K562 (cell line): ENCODE data around the gene MATCAP1. TPM values are rescaled to one million over a fixed set of nuclear protein-coding genes. Genes with fewer than 3 reads are reported as not detected.
A peak's percentile ranks its signal among the peaks of the same experiment; 100 is the strongest.

Source experiments
- ATAC-seq: fragments of 200-7000 bp; cut with Tn5 transposase; 3 replicates; pipeline ENCODE4 v1.9.1; 2020; ENCODE audit warnings: moderate library complexity
- BruUV-seq: library from RNA; stranded (reverse); fragments of 400-500 nt; replicated peaks from 2 replicates; lab custom pipeline; 2021; lab: Mats Ljungman, UMichigan
- CTCF ChIA-PET: fragments of 300-600 bp; formaldehyde crosslinking; extraction: SDS; loops from one replicate; lab custom pipeline; 2021; ENCODE audit warnings: low intra/inter-chr PET ratio; lab: Yijun Ruan, JAX
- POLR2A ChIA-PET: fragments of 300-600, 350-650 bp; sonication (Branson Sonifier 250); formaldehyde crosslinking; extraction: SDS; loops from one replicate; lab custom pipeline; 2021; ENCODE audit warnings: antibody characterized with exemption, inconsistent platforms; lab: Yijun Ruan, JAX
- DNase-seq, 4 experiments: peaks; one replicate each; pipeline versions ENCODE4 v3.0.0 to v3.0.0-alpha.2; 2011 to 2018; ENCODE audit warnings: low spot score in 3 of 4, mixed read lengths in 3 of 4; ENCODE audit errors: extremely low read depth in 1 of 4
- FAIRE-seq: peaks from 2 replicates; lab custom pipeline; 2011; peaks lifted over from hg19 to GRCh38; lab: Jason Lieb, UNC
- H2AFZ ChIP-seq: 2 replicates; pipeline ENCODE4 v1.6.0; 2011; ENCODE audit warnings: low read depth, low read length, control low read depth, inconsistent platforms
- H3K27ac ChIP-seq: fragments of 200-600 bp; 3 replicates; pipeline ENCODE4 v1.8.0; 2011; ENCODE audit warnings: low read depth, mild to moderate bottlenecking, control low read depth, inconsistent platforms, low read length, moderate library complexity, mixed read lengths; ENCODE audit errors: extremely low read depth
- H3K27me3 ChIP-seq, 2 experiments: fragments of 300-600 bp in 1 of 2; 2 replicates in 1 of 2; 3 replicates in 1 of 2; pipeline versions ENCODE4 v1.6.0 to v1.8.0; 2011; ENCODE audit warnings: inconsistent platforms in 2 of 2, low read length in 2 of 2, mild to moderate bottlenecking in 1 of 2, mixed read lengths in 1 of 2, moderate library complexity in 1 of 2; ENCODE audit not compliant: control insufficient read depth in 2 of 2, insufficient read depth in 2 of 2
- H3K36me3 ChIP-seq: fragments of 300-600 bp; 3 replicates; pipeline ENCODE4 v1.8.0; 2011; ENCODE audit warnings: mild to moderate bottlenecking, low read length, inconsistent platforms; ENCODE audit not compliant: control insufficient read depth, insufficient read depth
- H3K4me1 ChIP-seq, 2 experiments: fragments of 200-600 bp in 1 of 2; replicated peaks in 1 of 2; 2 replicates in 1 of 2; 3 replicates in 1 of 2; pipeline versions ENCODE4 v1.5.1 to v1.8.0; 2011; ENCODE audit warnings: inconsistent platforms in 2 of 2, low read length in 2 of 2, mild to moderate bottlenecking in 1 of 2, mixed read lengths in 1 of 2, moderate library complexity in 1 of 2; ENCODE audit not compliant: control insufficient read depth in 2 of 2, insufficient read depth in 2 of 2
- H3K4me2 ChIP-seq: 2 replicates; pipeline ENCODE4 v1.6.1; 2011; ENCODE audit warnings: low read length, control low read depth, inconsistent platforms, mixed read lengths; ENCODE audit not compliant: insufficient read depth
- H3K4me3 ChIP-seq: fragments of 200-600 bp; sonication (generic), shearing (Covaris generic); 2 replicates; pipeline ENCODE4 v1.5.1; 2016; ENCODE audit warnings: control low read depth, inconsistent platforms
- H3K79me2 ChIP-seq: fragments of 200-600 bp; 3 replicates; pipeline ENCODE4 v1.8.0; 2011; ENCODE audit warnings: low read length, inconsistent platforms; ENCODE audit not compliant: control insufficient read depth, insufficient read depth
- H3K9ac ChIP-seq, 2 experiments: 2 replicates each; pipeline versions ENCODE4 v1.6.0 to v1.6.1; 2011; ENCODE audit warnings: low read depth in 2 of 2, low read length in 2 of 2, control low read depth in 1 of 2, inconsistent platforms in 1 of 2, mild to moderate bottlenecking in 1 of 2, mixed read lengths in 1 of 2; ENCODE audit not compliant: insufficient read depth in 1 of 2
- H3K9me1 ChIP-seq: one replicate; pipeline ENCODE4 v1.6.0; 2011; ENCODE audit warnings: inconsistent platforms, mild to moderate bottlenecking, low read length, moderate library complexity; ENCODE audit not compliant: control insufficient read depth, insufficient read depth
- H3K9me3 ChIP-seq: replicated peaks from 2 replicates; pipeline ENCODE4 v1.5.1; 2011; ENCODE audit warnings: low read depth, low read length, inconsistent platforms; ENCODE audit not compliant: control insufficient read depth, insufficient read depth
- H4K20me1 ChIP-seq: replicated peaks from 2 replicates; pipeline ENCODE4 v1.6.1; 2011; ENCODE audit warnings: low read length, inconsistent platforms, mixed read lengths; ENCODE audit not compliant: control insufficient read depth, insufficient read depth
- CEBPB ChIP-seq: fragments of 450-650 bp; IDR thresholded peaks from 2 replicates; pipeline ENCODE4 v1.6.1; 2016; ENCODE audit warnings: missing genetic modification characterization, missing compliant biosample characterization
- CREB1 ChIP-seq, 2 experiments: sonication (generic) in 1 of 2; formaldehyde crosslinking in 1 of 2; IDR thresholded peaks; 2 replicates each; pipeline versions ENCODE4 v1.6.1 to v1.8.0; 2012 to 2022; ENCODE audit warnings: inconsistent platforms in 1 of 2, mild to moderate bottlenecking in 1 of 2, missing genetic modification reagents in 1 of 2, moderate library complexity in 1 of 2
- ZNF239 ChIP-seq: fragments of 250-450 bp; sonication (Bioruptor Pico); IDR thresholded peaks from 2 replicates; pipeline ENCODE4 v1.4.0; 2020; ENCODE audit warnings: mild to moderate bottlenecking
- WGBS: fragments of 100-300 bp; shearing (Covaris generic); methylation state at CpG from one replicate; pipeline ENCODE4 v1.1.6; 2016; ENCODE audit warnings: low coverage, mixed read lengths; ENCODE audit not compliant: insufficient coverage; ENCODE audit errors: missing lambda C conversion rate; 5-methylcytosine and 5-hydroxymethylcytosine counted together
- in situ Hi-C: fragments of 300-500 bp; cut with MboI; formaldehyde crosslinking; loops from 4 replicates; pipeline ENCODE4 v1.15.0; 2018; ENCODE audit warnings: inconsistent platforms, mixed read lengths
- intact Hi-C: fragments of 100-400 bp; cut with micrococcal nuclease; formaldehyde crosslinking; loops from 2 replicates; pipeline ENCODE4 v1.14.2; 2022
- polyA plus RNA-seq, 8 experiments: library from polyadenylated mRNA; depleted of rRNA in 4 of 8; stranded (reverse) in 5 of 8; unstranded in 3 of 8; fragments of >200 nt; fragmentation: Nextera tagmentation in 2 of 8; fragmentation: Illumina TruSeq in 1 of 8; extraction: Ambion mirVana in 2 of 8; extraction: Trizol in 1 of 8; gene quantifications; 2 replicates each; pipeline versions ENCODE4 v1.2.1 to v1.2.3, GENCODE V29; 2011 to 2014; ENCODE audit warnings: inconsistent platforms in 1 of 8, missing spikeins in 1 of 8
- total RNA-seq, 7 experiments: library from RNA; depleted of rRNA in 6 of 7; stranded (reverse); fragments of >200 nt in 6 of 7; fragmentation: Illumina TruSeq in 2 of 7; extraction: Trizol in 2 of 7; gene quantifications; 2 replicates each; pipeline versions ENCODE4 v1.2.1 to v1.2.3, GENCODE V29; 2011 to 2021; ENCODE audit warnings: low replicate concordance in 1 of 7
- TF ChIP-seq, protein P1 (sequence below): fragments of 250-450 bp; sonication (Bioruptor Pico); IDR thresholded peaks from 2 replicates; pipeline ENCODE4 v1.6.1; 2021; ENCODE audit warnings: mild to moderate bottlenecking

Gene MATCAP1
- total and polyA plus RNA-seq, 9 of the 15 experiments (the other 6 are each of a cell fraction or from before 2014, with no cell fraction given) = 3.4 to 20.5 (median 10.3) TPM

DNA sequence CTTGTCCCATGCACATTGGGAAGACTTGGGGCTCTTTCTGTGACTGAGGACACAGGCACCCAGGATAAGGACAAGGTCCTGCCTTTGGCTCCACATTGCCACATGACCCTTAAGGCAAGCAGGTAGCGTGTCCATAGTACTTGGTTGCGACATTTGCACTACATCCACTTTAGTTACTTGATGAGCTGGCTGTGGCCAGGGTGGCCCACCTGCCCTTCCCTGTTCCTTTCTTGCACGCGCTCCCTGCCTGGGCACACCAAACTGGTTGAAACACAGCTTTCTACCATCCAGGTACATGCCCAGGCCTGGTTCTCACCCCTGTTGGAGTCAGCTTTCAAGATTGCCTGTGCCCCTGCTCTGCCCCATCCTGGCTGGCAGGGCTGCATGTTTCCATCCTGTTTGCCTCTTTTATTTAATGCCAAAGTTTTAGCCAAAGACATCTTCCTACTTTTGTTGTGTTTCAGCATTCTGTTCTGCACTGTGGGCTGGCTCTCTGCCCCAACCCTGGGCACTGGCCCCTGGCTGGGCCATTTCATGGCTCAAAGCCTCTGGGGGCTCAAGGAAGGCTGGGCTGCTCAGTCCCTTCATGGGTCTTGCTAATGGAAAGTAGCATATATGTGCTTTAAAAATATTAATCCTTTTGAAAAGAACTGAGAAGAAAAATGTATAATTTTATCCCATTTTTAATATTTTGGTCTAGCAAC is 36.2 kb downstream of the MATCAP1 start:
- WGBS = 93% methylated on average over 4 of the region's 4 CpGs
- no peak overlapping the region for H3K4me2 ChIP-seq
- BruUV-seq = no TSS peak
- no peak overlapping the region for H3K4me3 ChIP-seq
- POLR2A ChIA-PET = no interaction called here
- no peaks in the 10 kb centered on the region for H4K20me1 ChIP-seq
- DNase-seq (no peak), ATAC-seq (no peak), FAIRE-seq (no peak)
- intact Hi-C loops = no loop called here
- no peaks in the 10 kb centered on the region for H3K79me2 ChIP-seq
- H3K9ac ChIP-seq = no peak overlapping the region
- TF ChIP-seq CREB1 (IDR thresholded peaks at IDR 0.05) (no peak), CREB1 (CRISPR knock-in tag; IDR thresholded peaks at IDR 0.05) (no peak), CEBPB (tag) (peak; percentile 19; the same call in 1 of the 2 replicates), ZNF239 (CRISPR knock-in tag) (no peak)
- TF ChIP-seq, protein P1, sequence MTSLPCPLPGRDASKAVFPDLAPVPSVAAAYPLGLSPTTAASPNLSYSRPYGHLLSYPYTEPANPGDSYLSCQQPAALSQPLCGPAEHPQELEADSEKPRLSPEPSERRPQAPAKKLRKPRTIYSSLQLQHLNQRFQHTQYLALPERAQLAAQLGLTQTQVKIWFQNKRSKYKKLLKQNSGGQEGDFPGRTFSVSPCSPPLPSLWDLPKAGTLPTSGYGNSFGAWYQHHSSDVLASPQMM (CRISPR knock-in tag) = no peak
- in situ Hi-C loops = no loop called here
- H3K36me3 ChIP-seq = peaks cover 62% of the 10 kb centered on the region
- no peaks in the 10 kb centered on the region for H3K9me1 ChIP-seq
- no peak overlapping the region for H2AFZ ChIP-seq
- no peaks in the 10 kb centered on the region for H3K9me3 ChIP-seq
- H3K4me1 ChIP-seq = peaks cover 0 to 26% of the 10 kb centered on the region in 2 experiments; a peak in 2 of 5 replicates
- no peak overlapping the region for H3K27ac ChIP-seq
- no peaks in the 10 kb centered on the region for H3K27me3 ChIP-seq
- CTCF ChIA-PET = no interaction called here
